Neural progenitor cell (in vitro differentiated cells): ENCODE data around the gene IPO13.

ENCODE experiments used
- EZH2 ChIP-seq: fragments of 200-600 bp; sonication (generic); IDR thresholded peaks from 2 replicates; pipeline ENCODE4 v1.6.1; 2017; ENCODE audit warnings: antibody characterized with exemption, mild to moderate bottlenecking, moderate library complexity
- TF ChIP-seq, protein P1 (sequence below): fragments of 200-600 bp; sonication (generic); IDR thresholded peaks from 2 replicates; pipeline ENCODE4 v1.5.1; 2017; ENCODE audit warnings: antibody characterized with exemption, mild to moderate bottlenecking

DNA sequence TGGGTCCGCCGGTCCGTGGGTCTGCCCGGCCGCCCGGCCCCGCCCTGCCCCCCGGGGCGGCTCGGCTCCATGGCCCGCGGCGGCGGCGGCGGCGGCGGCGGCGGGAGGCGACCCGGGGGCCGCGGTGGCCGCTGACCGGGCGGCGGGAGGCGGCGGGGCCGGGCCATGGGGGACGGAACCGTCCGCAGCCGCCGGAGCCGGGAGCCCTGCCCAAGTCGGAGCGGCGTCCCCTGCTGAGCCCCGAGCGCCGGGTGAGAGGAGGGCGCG is 32.4 kb downstream of the IPO13 start:
- TF ChIP-seq, protein P1, sequence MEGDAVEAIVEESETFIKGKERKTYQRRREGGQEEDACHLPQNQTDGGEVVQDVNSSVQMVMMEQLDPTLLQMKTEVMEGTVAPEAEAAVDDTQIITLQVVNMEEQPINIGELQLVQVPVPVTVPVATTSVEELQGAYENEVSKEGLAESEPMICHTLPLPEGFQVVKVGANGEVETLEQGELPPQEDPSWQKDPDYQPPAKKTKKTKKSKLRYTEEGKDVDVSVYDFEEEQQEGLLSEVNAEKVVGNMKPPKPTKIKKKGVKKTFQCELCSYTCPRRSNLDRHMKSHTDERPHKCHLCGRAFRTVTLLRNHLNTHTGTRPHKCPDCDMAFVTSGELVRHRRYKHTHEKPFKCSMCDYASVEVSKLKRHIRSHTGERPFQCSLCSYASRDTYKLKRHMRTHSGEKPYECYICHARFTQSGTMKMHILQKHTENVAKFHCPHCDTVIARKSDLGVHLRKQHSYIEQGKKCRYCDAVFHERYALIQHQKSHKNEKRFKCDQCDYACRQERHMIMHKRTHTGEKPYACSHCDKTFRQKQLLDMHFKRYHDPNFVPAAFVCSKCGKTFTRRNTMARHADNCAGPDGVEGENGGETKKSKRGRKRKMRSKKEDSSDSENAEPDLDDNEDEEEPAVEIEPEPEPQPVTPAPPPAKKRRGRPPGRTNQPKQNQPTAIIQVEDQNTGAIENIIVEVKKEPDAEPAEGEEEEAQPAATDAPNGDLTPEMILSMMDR, result no peak
- TF ChIP-seq EZH2, result no peak
